ENCODE measurements around the gene ZNF79. TPM values are rescaled to one million over a fixed set of nuclear protein-coding genes. Genes with fewer than 3 reads are reported as not detected.

Gene ZNF79
- polyA plus RNA-seq, 3 donors: 1.7 to 2.5 (median 1.9) TPM

DNA sequence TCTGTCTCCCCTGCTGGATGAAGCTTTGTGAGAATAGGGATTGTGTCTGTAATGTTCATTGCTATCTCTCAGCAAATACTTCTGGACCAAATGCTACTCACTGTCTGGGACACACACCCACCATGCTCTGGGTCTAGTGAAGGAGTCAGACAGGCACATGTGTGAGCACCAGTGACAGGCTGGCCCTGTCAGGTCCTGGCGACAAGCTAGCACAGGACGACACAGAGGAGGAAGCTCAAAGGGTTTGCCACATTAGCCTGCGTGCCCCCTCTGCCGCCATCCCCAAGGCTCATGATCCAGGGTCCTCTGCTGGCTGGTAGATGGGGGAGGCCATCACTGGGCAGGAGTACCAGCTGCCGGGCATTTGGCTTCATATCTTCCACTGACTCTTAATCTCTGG, 50.4 kb downstream of the ZNF79 start:
- WGBS, 3 donors: 92 to 94% (median 93%) methylated on average over 5 of the region's 5 CpGs
- no peak overlapping the region for H3K27ac ChIP-seq (ENCODE audit: low read depth, low read length)

- WGBS, 3 donors: 83 to 87% (median 86%) methylated on average over 17 of the region's 17 CpGs
- no peak overlapping the region for H3K27ac ChIP-seq (ENCODE audit: low read depth, low read length)
Measured at GRCh38 chr9:127479507-127480081, 55.4 kb downstream of the ZNF79 start.

DNA sequence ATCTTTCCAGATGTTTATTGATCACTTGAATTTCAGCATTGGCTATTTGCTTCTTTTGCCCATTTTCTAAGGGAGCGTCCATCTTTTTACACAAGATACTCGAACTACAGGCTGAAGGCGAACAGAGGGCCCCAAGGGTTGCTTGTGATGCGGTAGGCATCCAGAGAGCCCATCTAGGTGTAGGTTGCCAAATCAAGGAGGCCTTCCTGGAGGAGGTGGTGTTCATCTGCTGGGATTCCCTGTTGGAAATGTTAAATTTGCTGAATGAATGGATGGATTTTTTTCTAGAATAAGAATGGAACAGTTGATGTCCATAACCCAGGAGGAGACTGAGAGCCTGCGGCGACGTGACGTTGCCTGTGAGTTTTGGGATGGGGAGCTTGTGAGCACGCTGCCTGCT, 58.5 kb downstream of the ZNF79 start:
- WGBS, 3 donors: 96 to 99% (median 98%) methylated on average over 9 of the region's 9 CpGs
- H3K27ac ChIP-seq (ENCODE audit: low read depth, low read length): no peak overlapping the region

GRCh38 chr9:127485995-127486394, 61.8 kb downstream of the ZNF79 start:
- WGBS, 3 donors: 80 to 89% (median 89%) methylated on average over 11 of the region's 11 CpGs
- no peak overlapping the region for H3K27ac ChIP-seq (ENCODE audit: low read depth, low read length)

DNA sequence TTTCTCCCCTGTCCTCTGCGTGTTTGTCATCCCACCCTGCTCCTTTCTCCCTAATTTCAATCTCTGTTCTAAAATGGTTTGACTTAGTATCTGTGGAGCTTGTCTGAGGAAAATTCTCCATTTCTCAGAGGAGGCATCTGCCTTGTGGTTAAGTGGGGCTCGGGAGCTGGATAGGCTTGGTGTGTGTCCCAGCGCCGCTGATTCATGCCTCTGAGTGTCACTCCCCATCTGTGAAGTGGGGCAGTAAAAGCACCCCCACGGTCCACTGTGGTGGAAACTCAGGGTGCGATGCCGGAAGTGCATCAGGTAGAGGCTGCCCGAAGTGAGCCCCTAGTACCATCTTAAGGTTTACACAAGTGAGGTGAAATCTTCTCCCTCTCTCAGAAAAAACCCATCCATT, 64.8 kb downstream of the ZNF79 start:
- 82 to 98% (median 90%) methylated on average over 8 of the region's 8 CpGs for WGBS, 3 donors

DNA sequence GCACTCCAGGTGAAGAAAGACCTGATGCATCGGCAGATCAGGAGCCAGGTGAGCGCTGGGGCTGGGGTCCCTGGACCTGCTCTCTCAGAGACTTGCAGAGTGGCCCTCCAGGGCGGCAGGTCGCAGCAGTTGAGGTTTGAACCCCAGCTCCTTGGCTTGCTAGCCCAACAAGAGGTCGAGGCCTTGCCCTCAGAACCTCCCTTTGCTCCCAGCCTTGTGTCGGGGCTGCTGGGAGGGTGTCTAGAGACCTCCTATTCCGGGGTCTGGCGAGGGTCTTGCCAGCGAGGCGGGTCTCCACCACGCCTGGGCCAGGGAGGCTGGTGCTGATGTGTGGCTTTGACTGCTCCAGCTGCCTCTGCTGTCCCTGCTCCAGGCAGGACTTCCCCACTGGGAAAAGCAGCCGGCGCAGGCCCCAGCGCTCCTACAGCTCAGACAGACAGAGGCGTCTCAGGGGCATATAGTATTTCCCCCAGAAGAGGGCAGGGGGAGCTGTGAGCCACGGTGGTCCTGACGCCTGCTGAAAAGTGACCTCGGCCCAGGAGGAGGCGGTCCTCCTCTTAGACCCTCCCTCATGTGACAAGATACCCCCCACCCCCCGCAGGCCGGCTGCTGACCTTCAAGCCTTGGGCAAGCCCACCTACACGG, 65.4 kb downstream of the ZNF79 start:
- no peak overlapping the region for H3K27ac ChIP-seq (ENCODE audit: low read depth, low read length)
- 84 to 92% (median 86%) methylated on average over 21 to 22 of the region's 22 CpGs for whole genome bisulfite sequencing, 3 donors

More for the DNA sequence above, 64.8 kb downstream of the ZNF79 start:
- H3K27ac ChIP-seq (ENCODE audit: low read depth, low read length): no peak overlapping the region

- 90 to 93% (median 93%) methylated on average over 9 of the region's 9 CpGs for WGBS, 3 donors
- H3K27ac ChIP-seq (ENCODE audit: low read depth, low read length): no peak overlapping the region
Measured at GRCh38 chr9:127490535-127491230, 66.5 kb downstream of the ZNF79 start.

DNA sequence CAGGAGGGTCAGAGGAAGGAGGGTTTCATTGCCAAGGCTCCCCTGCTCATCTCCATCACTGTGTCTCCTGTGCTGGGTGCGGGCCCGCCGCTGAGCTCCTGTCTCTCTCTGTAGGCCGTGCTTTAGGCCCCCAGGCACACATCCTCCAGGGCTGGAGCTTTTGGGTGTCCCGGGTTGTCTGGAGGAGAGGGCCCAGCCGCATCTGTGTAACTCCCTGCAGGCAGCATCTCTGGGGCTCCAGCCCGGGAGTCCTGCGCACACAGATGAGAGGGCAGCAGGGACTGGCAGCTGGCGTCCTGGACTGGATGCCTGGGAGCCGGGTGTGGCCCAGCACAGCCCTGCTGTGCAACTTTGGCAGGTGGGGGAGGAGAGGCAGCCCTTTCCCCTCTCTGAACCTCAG, 67.3 kb downstream of the ZNF79 start:
- WGBS, 3 donors: 88 to 95% (median 89%) methylated on average over 10 of the region's 10 CpGs
- H3K27ac ChIP-seq (ENCODE audit: low read depth, low read length): no peak overlapping the region

GRCh38 chr9:127492616-127493015, 68.4 kb downstream of the ZNF79 start:
- H3K27ac ChIP-seq (ENCODE audit: low read depth, low read length): no peak overlapping the region
- 84 to 87% (median 85%) methylated on average over 14 of the region's 14 CpGs for WGBS, 3 donors

DNA sequence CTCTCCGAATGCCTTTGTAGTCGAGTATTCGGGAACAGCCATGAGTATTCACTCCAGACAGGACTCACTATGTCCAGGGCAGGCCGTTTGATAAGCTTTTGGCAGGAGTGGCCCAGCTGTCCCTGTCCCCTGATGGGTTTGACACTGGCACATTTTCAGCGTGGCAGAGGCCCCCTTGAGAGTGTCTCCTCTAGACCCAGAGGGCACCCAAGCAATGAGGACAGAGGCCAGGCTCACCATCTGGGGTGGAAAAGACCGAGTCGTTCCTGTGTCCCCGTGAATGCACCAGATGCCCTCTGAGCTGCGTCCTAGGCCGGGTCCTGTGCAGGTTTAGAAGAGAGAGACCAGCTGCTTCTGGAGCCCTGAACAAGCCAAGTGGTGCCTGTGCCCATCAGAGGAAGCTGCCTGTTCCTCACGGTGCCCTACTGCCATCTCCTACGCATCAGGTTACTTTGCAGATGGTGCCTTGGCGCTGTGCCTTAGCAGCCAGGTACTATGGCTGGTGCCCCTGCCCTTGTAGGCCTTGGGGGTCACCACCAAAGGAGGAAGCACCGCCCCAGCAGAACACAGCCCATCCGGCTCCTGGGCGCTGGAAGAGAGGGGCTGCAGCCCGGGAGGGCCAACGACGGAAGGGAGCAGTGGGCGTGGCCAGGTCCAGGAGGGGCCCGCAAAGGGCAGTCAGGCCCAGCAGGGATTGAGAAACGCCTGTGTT, 69.6 kb downstream of the ZNF79 start:
- 76 to 91% (median 87%) methylated on average over 22 of the region's 22 CpGs for WGBS, 3 donors
- H3K27ac ChIP-seq (ENCODE audit: low read depth, low read length): no peak overlapping the region

DNA sequence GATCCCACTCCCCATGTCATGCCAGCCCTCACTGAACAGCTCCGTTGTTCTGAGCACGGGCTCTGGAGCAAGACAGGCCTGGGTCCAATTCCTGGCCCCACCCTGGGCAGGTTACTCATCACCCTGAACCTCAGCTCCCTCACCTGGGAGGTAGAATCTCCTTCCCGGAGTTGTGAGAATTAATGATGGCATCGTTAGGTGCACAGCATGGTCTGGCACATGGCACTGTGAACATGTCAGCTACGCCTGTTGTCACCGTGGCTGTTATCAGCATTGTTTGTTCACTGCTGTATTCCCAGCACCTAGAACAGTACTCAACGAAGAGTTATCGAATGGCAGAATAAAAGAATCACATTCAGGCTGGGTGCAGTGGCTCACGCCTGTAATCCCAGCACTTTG, 70.1 kb downstream of the ZNF79 start:
- H3K27ac ChIP-seq (ENCODE audit: low read depth, low read length): no peak overlapping the region
- WGBS, 3 donors: 40 to 93% (median 85%) methylated on average over 9 of the region's 9 CpGs

Other genes starting within 250 kb of the ZNF79 start
- gene GARNL3, start 159.6 kb upstream of the ZNF79 start, polyA plus RNA-seq: 1 to 10 TPM; 2.4 to 7.5 (median 3.0) TPM
- gene SLC2A8, start 27.2 kb upstream of the ZNF79 start, polyA plus RNA-seq: 10 to 100 TPM in 2 of 3 donors, 1 to 10 TPM in 1; 9.7 to 16.3 (median 15.2) TPM
- 1,000 to 10,000 TPM; 2,597 to 3,737 (median 3,003) TPM for gene RPL12, start 27.0 kb downstream of the ZNF79 start, polyA plus RNA-seq
- gene LRSAM1, start 27.1 kb downstream of the ZNF79 start, polyA plus RNA-seq: 10 to 100 TPM in 1 of 3 donors, 1 to 10 TPM in 2; 5.8 to 12.9 (median 8.3) TPM
- 10 to 100 TPM; 12.7 to 42.4 (median 34.1) TPM for gene STXBP1, start 187.9 kb downstream of the ZNF79 start, polyA plus RNA-seq